ENCODE results near the gene FDX2.

- TF ChIP-seq CTCF (IDR thresholded peaks at IDR 0.05) (no peak), EP300 (IDR thresholded peaks at IDR 0.05) (no peak), POLR2AphosphoS5 (IDR thresholded peaks at IDR 0.05) (no peak)
Observed at GRCh38 chr19:10317857-10318462, 2.1 kb upstream of the FDX2 start.

All from sigmoid colon (tissue), 4 donors.